Adrenal gland (tissue), 12 donors: ENCODE data around the gene BCL3. TPM values are rescaled to one million over a fixed set of nuclear protein-coding genes. Genes with fewer than 3 reads are reported as not detected.

ENCODE experiments used
- DNase-seq, 7 donors: peaks; one replicate each; pipeline ENCODE4 v3.0.0-alpha.2; 2019 to 2020
- H3K27ac ChIP-seq, 5 donors: fragments of 200-600 bp; sonication (generic) in 4 of 5; 1 replicate in 3 of 5; 2 replicates in 2 of 5; pipeline versions ENCODE4 v1.5.1 to v1.8.0; 2016 to 2020; ENCODE audit warnings: mild to moderate bottlenecking in 1 of 5
- H3K27me3 ChIP-seq: fragments of 200-600 bp; 2 replicates; pipeline ENCODE4 v1.8.0; 2021
- H3K36me3 ChIP-seq, 2 donors: fragments of 200-600 bp; replicated peaks in 1 of 2; 1 replicate in 1 of 2; 2 replicates in 1 of 2; pipeline versions ENCODE4 v1.5.1 to v1.8.0; 2018 to 2022
- H3K4me1 ChIP-seq, 2 donors: fragments of 200-600 bp; replicated peaks in 1 of 2; 1 replicate in 1 of 2; 2 replicates in 1 of 2; pipeline versions ENCODE4 v1.5.1 to v1.8.0; 2018 to 2021
- H3K4me3 ChIP-seq, 4 donors: fragments of 200-600 bp; sonication (generic) in 3 of 4; one replicate each; pipeline ENCODE4 v1.5.1; 2016 to 2018
- H3K9me3 ChIP-seq, 3 donors: fragments of 200-600 bp; sonication (generic) in 1 of 3; replicated peaks in 1 of 3; 1 replicate in 2 of 3; 2 replicates in 1 of 3; pipeline versions ENCODE4 v1.5.1 to v1.8.0; 2016 to 2021
- POLR2A ChIP-seq, 2 donors: fragments of 450-650 bp; IDR thresholded peaks; one replicate each; pipeline ENCODE4 v1.6.1; 2017; ENCODE audit warnings: antibody characterized with exemption in 2 of 2, mild to moderate bottlenecking in 2 of 2, moderate library complexity in 1 of 2
- WGBS, 4 donors: extraction: QIAGEN DNeasy Blood & Tissue Kit in 2 of 4; methylation state at CpG; one replicate each; pipeline versions ENCODE4 v1.1.5 to v1.1.7; 2013 to 2017; 5-methylcytosine and 5-hydroxymethylcytosine counted together
- intact Hi-C, 2 donors: fragments of 100-400 bp; cut with DNase I; formaldehyde crosslinking; loops; one replicate each; pipeline versions ENCODE4 v1.14.1 to v1.15.0; 2022 to 2023
- polyA plus RNA-seq, 3 donors: library from polyadenylated mRNA; stranded (reverse); fragments of 200-250 nt in 2 of 3; fragments of 350-450 nt in 1 of 3; fragmentation: Illumina TruSeq in 1 of 3; extraction: RNeasy Lipid Tissue Mini Kit (QIAGEN cat#74804) in 1 of 3; gene quantifications; one replicate each; pipeline ENCODE4 v1.2.3, GENCODE V29; 2013 to 2014
- total RNA-seq, 9 donors: library from RNA; depleted of rRNA in 4 of 9; stranded (reverse); fragments of >200 nt in 4 of 9; fragments of 120-200 nt in 1 of 9; fragmentation: NEBNext Ultra II Directional in 1 of 9; extraction: Animal tissue kit (Norgen Biotek cat#: 25700) in 1 of 9; gene quantifications; one replicate each; pipeline versions ENCODE4 v1.1.0 to v1.2.4, GENCODE V29; 2013 to 2023
- TF ChIP-seq, protein P1 (sequence below), 6 experiments: fragments of 450-650 bp in 4 of 6; fragments of 200-600 bp in 2 of 6; sonication (generic) in 1 of 6; IDR thresholded peaks; 1 replicate in 5 of 6; 2 replicates in 1 of 6; pipeline versions ENCODE4 v1.5.1 to v1.8.0; 2016 to 2021; ENCODE audit warnings: antibody characterized with exemption in 6 of 6, mild to moderate bottlenecking in 2 of 6, moderate library complexity in 1 of 6
- donor health status: healthy with polysubstance abuse.
- donor health status: Bipolar disorder and iron deficiency.
- donor health status: DM: yes; HTN: yes; CAD: no.
- donor health status: DM: no; HTN: no; CAD: no.
- donor health status: DM: no; HTN: no; CAD: no.
- donor health status: DM: yes; HTN: yes; CAD: no.

Gene BCL3
- total and polyA plus RNA-seq, 12 donors = 1.00 to 120 (median 46.7) TPM

DNA sequence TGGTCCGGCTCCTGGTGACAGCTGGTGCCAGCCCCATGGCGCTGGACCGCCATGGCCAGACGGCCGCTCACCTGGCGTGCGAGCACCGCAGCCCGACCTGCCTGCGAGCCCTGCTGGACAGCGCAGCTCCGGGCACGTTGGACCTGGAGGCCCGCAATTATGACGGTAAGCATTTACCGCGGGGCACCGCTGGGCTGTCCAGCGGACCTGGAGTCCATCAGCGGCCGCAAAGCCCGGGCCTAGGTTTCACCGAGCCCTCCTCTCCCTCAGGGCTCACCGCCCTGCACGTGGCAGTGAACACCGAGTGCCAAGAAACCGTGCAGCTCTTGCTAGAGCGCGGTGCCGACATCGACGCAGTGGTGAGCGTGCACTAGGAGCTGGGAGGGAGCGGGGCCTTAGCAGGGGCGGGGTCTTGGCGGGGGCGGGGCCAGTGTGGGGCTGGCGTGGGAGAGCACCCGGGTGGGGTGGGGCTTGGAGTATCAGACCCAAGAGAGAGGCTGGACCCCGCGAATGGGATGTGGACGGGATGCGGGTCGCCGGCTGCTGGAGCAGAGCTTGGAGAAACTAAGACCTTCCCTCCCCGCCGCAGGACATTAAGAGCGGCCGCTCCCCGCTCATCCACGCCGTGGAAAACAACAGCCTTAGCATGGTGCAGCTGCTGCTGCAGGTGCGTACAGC, 8.7 kb downstream of the BCL3 start:
- peaks cover 44 to 53% of the 10 kb centered on the region in 2 donors for H3K4me1 ChIP-seq
- peak in 6 of 7 donors; percentile 38 to 72 (median 56) for DNase-seq
- H3K27ac ChIP-seq = peak overlapping the region in 4 of 5 donors; percentile 43 to 96 (median 77)
- peak overlapping the region in 1 of 4 donors; percentile 31 for H3K4me3 ChIP-seq
- H3K36me3 ChIP-seq = peaks cover 0 to 61% of the 10 kb centered on the region in 2 donors
- no peaks in the 10 kb centered on the region for H3K27me3 ChIP-seq
- H3K9me3 ChIP-seq = no peaks in the 10 kb centered on the region
- intact Hi-C loops = no loop called here
- WGBS, 4 donors = 51 to 77% (median 70%) methylated on average over 27 to 53 of the region's 53 CpGs
- no peak for TF ChIP-seq POLR2A (IDR thresholded peaks at IDR 0.05)
- TF ChIP-seq, protein P1, sequence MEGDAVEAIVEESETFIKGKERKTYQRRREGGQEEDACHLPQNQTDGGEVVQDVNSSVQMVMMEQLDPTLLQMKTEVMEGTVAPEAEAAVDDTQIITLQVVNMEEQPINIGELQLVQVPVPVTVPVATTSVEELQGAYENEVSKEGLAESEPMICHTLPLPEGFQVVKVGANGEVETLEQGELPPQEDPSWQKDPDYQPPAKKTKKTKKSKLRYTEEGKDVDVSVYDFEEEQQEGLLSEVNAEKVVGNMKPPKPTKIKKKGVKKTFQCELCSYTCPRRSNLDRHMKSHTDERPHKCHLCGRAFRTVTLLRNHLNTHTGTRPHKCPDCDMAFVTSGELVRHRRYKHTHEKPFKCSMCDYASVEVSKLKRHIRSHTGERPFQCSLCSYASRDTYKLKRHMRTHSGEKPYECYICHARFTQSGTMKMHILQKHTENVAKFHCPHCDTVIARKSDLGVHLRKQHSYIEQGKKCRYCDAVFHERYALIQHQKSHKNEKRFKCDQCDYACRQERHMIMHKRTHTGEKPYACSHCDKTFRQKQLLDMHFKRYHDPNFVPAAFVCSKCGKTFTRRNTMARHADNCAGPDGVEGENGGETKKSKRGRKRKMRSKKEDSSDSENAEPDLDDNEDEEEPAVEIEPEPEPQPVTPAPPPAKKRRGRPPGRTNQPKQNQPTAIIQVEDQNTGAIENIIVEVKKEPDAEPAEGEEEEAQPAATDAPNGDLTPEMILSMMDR (IDR thresholded peaks at IDR 0.05) = no peak

DNA sequence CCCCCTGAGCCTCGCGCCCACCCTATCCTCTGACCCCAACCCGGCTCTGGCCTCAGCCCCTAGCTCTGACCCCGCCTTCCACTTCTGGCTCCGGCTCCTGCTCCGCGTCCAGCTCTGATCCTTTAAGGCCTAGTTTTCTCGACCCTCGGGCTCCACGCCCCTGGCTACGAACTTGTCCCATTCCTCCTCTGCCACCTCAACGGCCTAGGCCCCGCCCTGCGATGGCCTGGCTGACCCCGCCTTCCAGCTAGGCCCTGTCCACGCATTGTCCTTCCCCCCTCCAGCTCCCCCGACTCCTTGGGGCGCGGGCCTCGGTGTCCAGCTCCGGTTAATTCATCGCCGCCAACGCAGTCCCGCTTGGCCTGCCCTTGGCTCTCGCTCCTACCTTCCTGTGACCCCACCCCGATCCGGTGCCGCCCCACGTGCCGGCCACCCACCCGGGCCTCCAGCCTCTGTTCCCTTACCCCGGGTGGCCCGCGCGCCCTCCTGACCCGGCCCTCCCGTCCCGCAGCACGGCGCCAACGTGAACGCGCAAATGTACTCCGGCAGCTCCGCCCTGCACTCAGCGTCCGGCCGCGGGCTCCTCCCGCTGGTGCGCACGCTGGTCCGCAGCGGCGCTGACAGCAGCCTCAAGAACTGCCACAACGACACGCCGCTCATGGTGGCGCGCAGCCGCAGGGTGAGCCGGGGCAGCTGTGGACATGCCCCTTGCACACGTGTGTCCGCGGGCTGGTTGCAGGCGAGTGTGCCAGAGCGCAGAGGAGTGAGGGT, 9.4 kb downstream of the BCL3 start:
- Histone ChIP-seq H3K4me3 (peak overlapping the region in 1 of 4 donors; percentile 31), H3K36me3 (peaks cover 0 to 53% of the 10 kb centered on the region in 2 donors), H3K4me1 (peaks cover 37 to 45% of the 10 kb centered on the region in 2 donors), H3K9me3 (no peaks in the 10 kb centered on the region), H3K27ac (peak overlapping the region in 4 of 5 donors; percentile 26 to 96 (median 77)), H3K27me3 (no peaks in the 10 kb centered on the region)
- intact Hi-C loops = no loop called here
- TF ChIP-seq, protein P1 (IDR thresholded peaks at IDR 0.05) = peak in 2 of 6 experiments; percentile 5 to 14
- TF ChIP-seq POLR2A (IDR thresholded peaks at IDR 0.05) = no peak
- DNase-seq = peak; percentile 67 to 88 (median 74)
- WGBS, 4 donors = 33 to 59% (median 40%) methylated on average over 35 to 68 of the region's 68 CpGs

DNA sequence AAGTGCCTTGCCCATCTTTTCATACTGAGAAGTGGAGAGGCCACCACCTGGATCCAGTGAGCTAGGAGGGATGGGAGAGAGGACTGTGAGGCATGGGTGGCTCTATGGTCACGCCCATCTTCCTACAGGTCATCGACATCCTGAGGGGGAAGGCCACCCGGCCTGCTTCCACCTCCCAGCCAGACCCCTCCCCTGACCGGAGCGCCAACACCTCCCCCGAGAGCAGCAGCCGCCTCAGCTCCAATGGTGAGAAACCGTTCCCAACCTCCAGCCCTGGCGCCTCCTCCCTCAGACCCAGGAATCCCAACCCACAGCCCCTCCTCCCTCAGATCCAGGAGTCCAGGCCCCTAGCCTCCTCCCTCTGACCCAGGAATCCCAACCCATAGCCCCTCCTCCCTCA, 10.1 kb downstream of the BCL3 start:
- no peaks in the 10 kb centered on the region for H3K9me3 ChIP-seq
- TF ChIP-seq, protein P1 (IDR thresholded peaks at IDR 0.05) = no peak
- TF ChIP-seq POLR2A (IDR thresholded peaks at IDR 0.05) = no peak
- no peaks in the 10 kb centered on the region for H3K27me3 ChIP-seq
- WGBS, 4 donors = 64 to 82% (median 75%) methylated on average over 5 to 9 of the region's 9 CpGs
- H3K4me3 ChIP-seq = no peak overlapping the region
- intact Hi-C loops = no loop called here
- peak overlapping the region in 4 of 5 donors; percentile 66 to 96 (median 77) for H3K27ac ChIP-seq
- peaks cover 30 to 43% of the 10 kb centered on the region in 2 donors for H3K4me1 ChIP-seq
- peaks cover 0 to 52% of the 10 kb centered on the region in 2 donors for H3K36me3 ChIP-seq
- peak in 2 of 7 donors; percentile 36 to 47 for DNase-seq

DNA sequence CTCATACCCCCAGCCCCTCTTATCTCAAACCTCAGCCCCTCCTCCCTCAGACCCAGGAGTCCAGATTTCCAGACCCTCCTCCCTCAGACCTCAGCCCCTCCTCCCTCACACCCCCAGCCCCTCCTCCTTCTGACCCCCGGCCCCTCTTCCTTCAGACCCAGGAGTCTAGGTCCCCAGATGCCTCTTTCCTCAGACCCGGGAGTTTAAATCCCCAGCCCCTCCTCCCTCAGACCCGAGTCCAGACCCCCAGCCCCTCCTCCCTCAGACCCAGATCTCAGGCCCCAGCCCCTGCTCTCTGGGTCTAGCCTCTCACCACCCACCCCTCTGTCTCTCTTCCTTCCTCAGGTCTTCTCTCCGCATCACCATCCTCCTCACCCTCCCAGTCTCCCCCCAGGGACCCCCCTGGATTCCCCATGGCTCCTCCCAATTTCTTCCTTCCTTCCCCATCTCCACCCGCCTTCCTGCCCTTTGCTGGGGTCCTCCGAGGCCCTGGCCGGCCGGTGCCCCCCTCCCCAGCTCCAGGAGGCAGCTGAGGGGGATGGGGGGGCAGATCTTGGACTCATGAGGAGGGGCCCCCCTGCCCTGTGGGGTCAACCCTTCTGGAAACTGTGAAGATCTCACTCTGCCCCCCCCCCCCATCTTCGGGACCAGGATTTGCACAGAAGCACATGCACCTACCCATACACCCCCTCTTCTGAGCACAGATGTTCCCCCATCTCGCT, 10.7 kb downstream of the BCL3 start:
- peak overlapping the region in 2 of 5 donors; percentile 72 to 96 for H3K27ac ChIP-seq
- H3K4me3 ChIP-seq = no peak overlapping the region
- 68 to 82% (median 80%) methylated on average over 8 to 10 of the region's 10 CpGs for WGBS, 4 donors
- no peaks in the 10 kb centered on the region for H3K9me3 ChIP-seq
- peaks cover 26 to 40% of the 10 kb centered on the region in 2 donors for H3K4me1 ChIP-seq
- H3K36me3 ChIP-seq = peaks cover 0 to 52% of the 10 kb centered on the region in 2 donors
- no peaks in the 10 kb centered on the region for H3K27me3 ChIP-seq
- DNase-seq = no peak
- intact Hi-C loops = no loop called here
- TF ChIP-seq, protein P1 (IDR thresholded peaks at IDR 0.05) = no peak
- TF ChIP-seq POLR2A (IDR thresholded peaks at IDR 0.05) = no peak
